ENCODE data around the gene ATXN1. TPM values are rescaled to one million over a fixed set of nuclear protein-coding genes. Genes with fewer than 3 reads are reported as not detected.

ATXN1 gene
- polyA plus RNA-seq, 1 donor from 2014 or later, result 28.2 TPM

DNA sequence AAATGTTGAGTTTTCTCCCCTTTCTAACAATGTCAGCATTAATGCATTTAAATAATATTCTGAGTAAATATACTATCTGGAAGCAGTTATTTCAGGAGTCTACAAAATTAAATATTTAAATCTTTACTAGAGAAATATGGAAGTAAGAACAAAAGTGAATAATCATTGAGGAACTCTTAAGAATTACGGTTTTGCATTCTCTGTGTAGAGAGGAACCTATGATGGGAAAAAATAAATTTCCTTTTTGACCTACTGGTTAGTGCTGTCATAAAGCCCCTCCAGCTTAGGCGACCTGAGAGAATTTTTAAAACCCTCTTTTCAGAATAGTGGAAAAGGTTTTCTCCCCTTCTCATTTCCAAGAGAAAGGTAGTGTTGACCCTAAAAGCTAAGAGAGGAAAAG is 64.8 kb downstream of the ATXN1 start:
- H3K4me3 ChIP-seq (ENCODE audit: low read length), result no peak overlapping the region
- peaks cover 4% of the 10 kb centered on the region for H4K20me1 ChIP-seq (ENCODE audit: insufficient read depth)
- no peaks in the 10 kb centered on the region for H3K9me3 ChIP-seq (ENCODE audit: low read length)
- no peaks in the 10 kb centered on the region for H3K27me3 ChIP-seq (ENCODE audit: insufficient read depth, low read depth, low read length)
- H3K36me3 ChIP-seq (ENCODE audit: insufficient read depth, low read length), result no peaks in the 10 kb centered on the region
- H3K27ac ChIP-seq (ENCODE audit: low read length), result no peak overlapping the region
- H3K9ac ChIP-seq (ENCODE audit: low read length), result no peak overlapping the region
- H2AFZ ChIP-seq (ENCODE audit: low read depth, low read length), result no peak overlapping the region
- H3F3A ChIP-seq (ENCODE audit: insufficient read depth, low read length, poor library complexity, severe bottlenecking), result no peaks in the 10 kb centered on the region
- no peak overlapping the region for H3K4me2 ChIP-seq (ENCODE audit: low read length)
- TF ChIP-seq POLR2AphosphoS5 (IDR thresholded peaks at IDR 0.05), result no peak
- TF ChIP-seq EP300 (conservative IDR thresholded peaks at IDR 0.05; ENCODE audit: poor library complexity, severe bottlenecking), result no peak
- no peak for TF ChIP-seq CTCF (IDR thresholded peaks at IDR 0.05; ENCODE audit: poor library complexity, severe bottlenecking)
- no peak for TF ChIP-seq EZH2 (IDR thresholded peaks at IDR 0.05; ENCODE audit: borderline replicate concordance, insufficient read depth, low read length, poor library complexity, severe bottlenecking)
- TF ChIP-seq TAF1 (IDR thresholded peaks at IDR 0.05; ENCODE audit: low read depth), result no peak
- TF ChIP-seq MXI1 (conservative IDR thresholded peaks at IDR 0.05; ENCODE audit: poor library complexity, severe bottlenecking), result no peak
- no peak for TF ChIP-seq SMC3 (conservative IDR thresholded peaks at IDR 0.05; ENCODE audit: poor library complexity)
- no peak for TF ChIP-seq RAD21 (conservative IDR thresholded peaks at IDR 0.05)
- no peak for TF ChIP-seq REST (IDR thresholded peaks at IDR 0.05; ENCODE audit: borderline replicate concordance)
- no peaks in the 10 kb centered on the region for H3K9me2 ChIP-seq (ENCODE audit: insufficient read depth, low read length)
- no peaks in the 10 kb centered on the region for H3K79me2 ChIP-seq (replicated peaks; ENCODE audit: insufficient read depth, low read length)

GRCh38 chr6:16694781-16695578 is 66.3 kb downstream of the ATXN1 start:
- Histone ChIP-seq H3F3A (ENCODE audit: insufficient read depth, low read length, poor library complexity, severe bottlenecking) (no peaks in the 10 kb centered on the region), H3K79me2 (replicated peaks; ENCODE audit: insufficient read depth, low read length) (no peaks in the 10 kb centered on the region), H3K36me3 (ENCODE audit: insufficient read depth, low read length) (no peaks in the 10 kb centered on the region), H4K20me1 (ENCODE audit: insufficient read depth) (peaks cover 3% of the 10 kb centered on the region), H3K4me3 (ENCODE audit: low read length) (no peak overlapping the region), H3K4me2 (ENCODE audit: low read length) (no peak overlapping the region), H3K9me3 (ENCODE audit: low read length) (no peaks in the 10 kb centered on the region), H3K27ac (ENCODE audit: low read length) (no peak overlapping the region), H3K9me2 (ENCODE audit: insufficient read depth, low read length) (no peaks in the 10 kb centered on the region), H3K27me3 (ENCODE audit: insufficient read depth, low read depth, low read length) (no peaks in the 10 kb centered on the region), H2AFZ (ENCODE audit: low read depth, low read length) (no peak overlapping the region), H3K9ac (ENCODE audit: low read length) (no peak overlapping the region)
- TF ChIP-seq REST (IDR thresholded peaks at IDR 0.05; ENCODE audit: borderline replicate concordance), result no peak
- no peak for TF ChIP-seq EP300 (conservative IDR thresholded peaks at IDR 0.05; ENCODE audit: poor library complexity, severe bottlenecking)
- TF ChIP-seq POLR2AphosphoS5 (IDR thresholded peaks at IDR 0.05), result no peak
- TF ChIP-seq RAD21 (conservative IDR thresholded peaks at IDR 0.05), result no peak
- TF ChIP-seq EZH2 (IDR thresholded peaks at IDR 0.05; ENCODE audit: borderline replicate concordance, insufficient read depth, low read length, poor library complexity, severe bottlenecking), result no peak
- no peak for TF ChIP-seq CTCF (IDR thresholded peaks at IDR 0.05; ENCODE audit: poor library complexity, severe bottlenecking)

Data from neural cell (in vitro differentiated cells).